B cell (primary cell): ENCODE data around the gene RPS15A. TPM values are rescaled to one million over a fixed set of nuclear protein-coding genes. Genes with fewer than 3 reads are reported as not detected.

Source experiments
- ATAC-seq: fragments of 200-7000 bp; cut with Tn5 transposase; one replicate; pipeline ENCODE4 v1.10.0; 2021; ENCODE audit warnings: low read depth, mild to moderate bottlenecking, moderate number of reproducible peaks, moderate library complexity
- CTCF ChIA-PET: fragments of 350-600 bp; sonication (Branson Sonifier 250); formaldehyde crosslinking; loops from one replicate; lab custom pipeline; 2021; ENCODE audit warnings: antibody characterized with exemption, inconsistent platforms; lab: Charles Lee
- POLR2A ChIA-PET: fragments of 350-600 bp; sonication (Branson Sonifier 250); formaldehyde crosslinking; loops from one replicate; lab custom pipeline; 2021; ENCODE audit warnings: antibody characterized with exemption; lab: Charles Lee
- DNase-seq: peaks from one replicate; pipeline ENCODE4 v3.0.0; 2013
- H2AFZ ChIP-seq: 2 replicates; pipeline ENCODE4 v1.6.1; 2012; ENCODE audit warnings: mild to moderate bottlenecking, low read depth, low read length; ENCODE audit not compliant: insufficient read depth, poor library complexity, severe bottlenecking
- H3K27ac ChIP-seq, 2 donors: 1 replicate in 1 of 2; 2 replicates in 1 of 2; pipeline ENCODE4 v1.5.1; 2012 to 2013; ENCODE audit warnings: low read length in 2 of 2, mild to moderate bottlenecking in 2 of 2, moderate library complexity in 1 of 2
- H3K27me3 ChIP-seq, 4 experiments: fragments of 200-600 bp in 1 of 4; sonication (generic) in 1 of 4; replicated peaks in 1 of 4; 1 replicate in 2 of 4; 2 replicates in 2 of 4; pipeline versions ENCODE4 v1.6.1 to v1.7.0; 2013 to 2016; ENCODE audit warnings: low read length in 3 of 4, mild to moderate bottlenecking in 2 of 4, mixed read lengths in 1 of 4, moderate library complexity in 1 of 4; ENCODE audit not compliant: insufficient read depth in 4 of 4, control insufficient read depth in 3 of 4; ENCODE audit errors: control extremely low read depth in 1 of 4
- H3K36me3 ChIP-seq, 2 experiments: replicated peaks in 1 of 2; 1 replicate in 1 of 2; 2 replicates in 1 of 2; pipeline versions ENCODE4 v1.6.1 to v1.7.1; 2013; ENCODE audit warnings: low read length in 1 of 2; ENCODE audit not compliant: insufficient read depth in 2 of 2, control insufficient read depth in 1 of 2; ENCODE audit errors: control extremely low read depth in 1 of 2, extremely low read depth in 1 of 2
- H3K4me1 ChIP-seq, 2 donors: fragments of 200-600 bp in 1 of 2; sonication (generic) in 1 of 2; 1 replicate in 1 of 2; 2 replicates in 1 of 2; pipeline versions ENCODE4 v1.5.1 to v1.6.1; 2013 to 2017; ENCODE audit warnings: low read length in 2 of 2; ENCODE audit not compliant: control insufficient read depth in 2 of 2, insufficient read depth in 2 of 2
- H3K4me2 ChIP-seq: replicated peaks from 2 replicates; pipeline ENCODE3; 2012; ENCODE audit warnings: mild to moderate bottlenecking, low read depth, low read length; ENCODE audit not compliant: poor library complexity, severe bottlenecking
- H3K4me3 ChIP-seq, 5 experiments: fragments of 200-600 bp in 1 of 5; sonication (generic) in 1 of 5; 1 replicate in 3 of 5; 2 replicates in 2 of 5; pipeline versions ENCODE4 v1.5.1 to v1.7.0; 2011 to 2016; ENCODE audit warnings: low read length in 4 of 5, mild to moderate bottlenecking in 4 of 5, low read depth in 2 of 5, control low read depth in 1 of 5, moderate library complexity in 1 of 5; ENCODE audit not compliant: insufficient read depth in 1 of 5; ENCODE audit errors: control extremely low read depth in 1 of 5, extremely low read depth in 1 of 5
- H3K79me2 ChIP-seq: fragments of 200-600 bp; sonication (generic); one replicate; pipeline ENCODE4 v1.6.0; 2016; ENCODE audit warnings: low read length; ENCODE audit not compliant: control insufficient read depth, insufficient read depth
- H3K9ac ChIP-seq: fragments of 200-600 bp; sonication (generic); 2 replicates; pipeline ENCODE4 v1.6.1; 2017; ENCODE audit warnings: mild to moderate bottlenecking, low read length, moderate library complexity
- H3K9me3 ChIP-seq, 3 donors: one replicate each; pipeline versions ENCODE4 v1.6.1 to v1.7.1; 2013; ENCODE audit warnings: low read length in 2 of 3; ENCODE audit not compliant: control insufficient read depth in 2 of 3, insufficient read depth in 1 of 3; ENCODE audit errors: control extremely low read depth in 1 of 3
- H4K20me1 ChIP-seq: 2 replicates; pipeline ENCODE4 v1.6.0; 2012; ENCODE audit warnings: mild to moderate bottlenecking, low read length; ENCODE audit not compliant: insufficient read depth, control insufficient read depth, poor library complexity, severe bottlenecking
- H3K27ac Mint-ChIP-seq: one replicate; pipeline ENCODE4 v1.8.0; 2021; ENCODE audit warnings: mixed read lengths
- H3K27me3 Mint-ChIP-seq: one replicate; pipeline ENCODE4 v1.8.0; 2021; ENCODE audit warnings: mixed read lengths
- H3K4me1 Mint-ChIP-seq: one replicate; pipeline ENCODE4 v1.8.0; 2021; ENCODE audit warnings: mixed read lengths
- H3K4me3 Mint-ChIP-seq: one replicate; pipeline ENCODE4 v1.8.0; 2021; ENCODE audit warnings: mixed read lengths
- H3K9me3 Mint-ChIP-seq: one replicate; pipeline ENCODE4 v1.8.0; 2022; ENCODE audit warnings: mixed read lengths; ENCODE audit not compliant: insufficient read depth
- CTCF ChIP-seq: fragments of 200-600 bp; IDR thresholded peaks from one replicate; pipeline ENCODE4 v1.8.0; 2022; ENCODE audit warnings: antibody characterized with exemption, mild to moderate bottlenecking
- EZH2 ChIP-seq: IDR thresholded peaks from 2 replicates; pipeline ENCODE4 v1.6.1; 2012; ENCODE audit warnings: borderline replicate concordance, low read depth, mild to moderate bottlenecking, moderate library complexity, low read length; ENCODE audit not compliant: insufficient read depth, poor library complexity, severe bottlenecking
- WGBS: methylation state at CpG from one replicate; pipeline ENCODE4 v1.1.5; 2013; ENCODE audit warnings: missing lambda C conversion rate; ENCODE audit not compliant: insufficient coverage; 5-methylcytosine and 5-hydroxymethylcytosine counted together
- intact Hi-C: fragments of 100-400 bp; cut with micrococcal nuclease; formaldehyde crosslinking; loops from one replicate; pipeline ENCODE4 v1.10.0; 2022
- polyA plus RNA-seq: library from polyadenylated mRNA; depleted of rRNA; stranded (reverse); fragments of >200 nt; gene quantifications from 2 replicates; pipeline ENCODE4 v1.2.3, GENCODE V29; 2012
- total RNA-seq, 2 donors: library from RNA; stranded (reverse); fragments of 120-200 nt in 1 of 2; gene quantifications; 1 replicate in 1 of 2; 2 replicates in 1 of 2; pipeline versions ENCODE4 v1.2.3 to v1.2.4, GENCODE V29; 2013 to 2022

The RPS15A gene
- total and polyA plus RNA-seq, 2 donors (not counting 1 experiment from before 2014, with no cell fraction given), result 2,321 to 5,957 TPM

- no peak overlapping the region for H3K4me3 Mint-ChIP-seq
- peaks cover 4 to 15% of the 10 kb centered on the region in 2 experiments for H3K36me3 ChIP-seq
- no peaks in the 10 kb centered on the region for H3K27me3 ChIP-seq
- no peak for ATAC-seq
- H3K27ac Mint-ChIP-seq, result no peak overlapping the region
- H3K4me1 Mint-ChIP-seq, result peaks cover 30% of the 10 kb centered on the region
- H3K79me2 ChIP-seq, result peaks cover 17% of the 10 kb centered on the region
- DNase-seq, result no peak
- H4K20me1 ChIP-seq, result peaks cover 16% of the 10 kb centered on the region
- no peak overlapping the region for H3K4me2 ChIP-seq
- POLR2A ChIA-PET, result interaction anchor here (1.1 kb wide), 1 partner anchor 14 kb away, joined by 5 read pairs; the partner anchor contains the start of gene RPS15A
- no peak overlapping the region for H3K9ac ChIP-seq
- H3K9me3 Mint-ChIP-seq, result no peaks in the 10 kb centered on the region
- peaks cover 15 to 18% of the 10 kb centered on the region in 2 donors for H3K4me1 ChIP-seq
- CTCF ChIA-PET, result interaction anchor here (0.7 to 1.5 kb wide), 2 partner anchors 15 to 1741 kb away, joined by 3 to 4 read pairs; partner anchors contain the start of gene RPS15A
- 27% methylated on average over 1 of the region's 3 CpGs for WGBS
- no peaks in the 10 kb centered on the region for H3K27me3 Mint-ChIP-seq
- no peak overlapping the region for H3K4me3 ChIP-seq
- TF ChIP-seq CTCF (no peak), EZH2 (no peak)
- intact Hi-C loops, result loop anchor here (5.0 kb wide), 1 partner anchor 913 kb away; the partner anchor contains the start of genes IQCK and KNOP1
- H3K9me3 ChIP-seq, result no peaks in the 10 kb centered on the region
- no peak overlapping the region for H2AFZ ChIP-seq
- peak overlapping the region; percentile 10 to 17 for H3K27ac ChIP-seq
These were observed 14.4 kb upstream of the RPS15A start for GRCh38 chr16:18804540-18804939.
